ENCODE data around the gene PLEKHA5. TPM values are rescaled to one million over a fixed set of nuclear protein-coding genes. Genes with fewer than 3 reads are reported as not detected.

Gene PLEKHA5
- total and polyA plus RNA-seq, 2 of the 4 experiments (the other 2 are of a cell fraction) = 5.3 to 12.2 TPM

GRCh38 chr12:19411234-19412204, 282.0 kb downstream of the PLEKHA5 start (continued):
- TF ChIP-seq RCOR1 (IDR thresholded peaks at IDR 0.05; ENCODE audit: insufficient replicate concordance, low read length) = no peak

- dilution Hi-C loops (cut with HindIII; ENCODE audit: low sequenced_read_pairs, unreplicated experiment) (no loop called here), intact Hi-C loops (cut with micrococcal nuclease) (no loop called here), in situ Hi-C loops (cut with MboI; ENCODE audit: low sequenced_read_pairs) (no loop called here)
- Histone ChIP-seq H3K9me3 (ENCODE audit: control insufficient read depth, insufficient read depth, low read length) (no peaks in the 10 kb centered on the region), H3K23ac (ENCODE audit: low read depth, low read length) (no peak overlapping the region), H2BK120ac (ENCODE audit: low read depth, low read length) (no peak overlapping the region), H4K5ac (ENCODE audit: low read depth, low read length) (no peak overlapping the region), H3K9ac (ENCODE audit: low read depth, low read length) (no peak overlapping the region), H3K56ac (ENCODE audit: extremely low read depth, insufficient read depth, low read length) (no peak overlapping the region), H2AK9ac (replicated peaks; ENCODE audit: low read depth, low read length, poor library complexity) (no peak overlapping the region), H3K36me3 (ENCODE audit: control insufficient read depth, insufficient read depth, low read length) (no peaks in the 10 kb centered on the region), H3K18ac (ENCODE audit: low read depth, low read length) (no peak overlapping the region), H2BK5ac (ENCODE audit: low read depth, low read length, poor library complexity, severe bottlenecking) (no peak overlapping the region), H3K4me3 (ENCODE audit: insufficient read depth, low read depth, low read length) (no peak overlapping the region), H3K27me3 (ENCODE audit: control insufficient read depth, insufficient read depth, low read length) (no peaks in the 10 kb centered on the region), H2AK5ac (ENCODE audit: low read depth, low read length) (no peak overlapping the region), H4K20me1 (ENCODE audit: insufficient read depth, low read length) (no peaks in the 10 kb centered on the region), H4K8ac (ENCODE audit: low read depth in 2 of 2, low read length in 2 of 2) (no peak overlapping the region), H3K79me1 (ENCODE audit: low read depth in 1 of 2, low read length in 2 of 2) (no peaks in the 10 kb centered on the region), H2BK20ac (ENCODE audit: low read depth, low read length) (no peak overlapping the region), H3K4ac (ENCODE audit: low read depth, low read length) (no peak overlapping the region), H3K9me1 (ENCODE audit: insufficient read depth, low read length) (0 out of 2 replicates have a peak, but pooled peaks cover 3% of the 10 kb centered on the region), H3K14ac (replicated peaks; ENCODE audit: low read depth, low read length) (no peak overlapping the region), H3K4me1 (ENCODE audit: control insufficient read depth, insufficient read depth, low read length) (0 out of 2 replicates have a peak, but pooled peaks cover 3% of the 10 kb centered on the region), H2AFZ (replicated peaks; ENCODE audit: low read length, poor library complexity) (no peak overlapping the region), H4K91ac (ENCODE audit: insufficient read depth, low read depth, low read length) (no peak overlapping the region), H2BK15ac (ENCODE audit: low read depth, low read length) (no peak overlapping the region), H3K27ac (ENCODE audit: insufficient read depth, low read length) (no peak overlapping the region), H3K4me2 (ENCODE audit: low read depth, low read length) (no peak overlapping the region)
- POLR2A ChIA-PET (ENCODE audit: unreplicated experiment) = no interaction called here
- ATAC-seq (ENCODE audit: low read depth) (no peak), DNase-seq (no peak)
- whole genome bisulfite sequencing, 2 experiments (ENCODE audit: extremely low coverage in 2 of 2, insufficient read length in 1 of 2) = 91% methylated on average over 21 of the region's 23 CpGs; no CpG with 5 or more reads in 1 of the 2 experiments
- CTCF ChIA-PET = no interaction called here
- no TSS peak for BruUV-seq (replicated peaks)
- TF ChIP-seq BHLHE40 (IDR thresholded peaks at IDR 0.05; ENCODE audit: low read depth, low read length) (no peak), RCOR1 (IDR thresholded peaks at IDR 0.05; ENCODE audit: insufficient replicate concordance, low read length) (no peak), POLR2A (IDR thresholded peaks at IDR 0.05; ENCODE audit: low read depth, low read length) (no peak), FOS (IDR thresholded peaks at IDR 0.05; ENCODE audit: low read depth, low read length) (no peak), ELK1 (IDR thresholded peaks at IDR 0.05; ENCODE audit: borderline replicate concordance, low read depth, low read length) (no peak), RAD21 (IDR thresholded peaks at IDR 0.05; ENCODE audit: low read length) (no peak), MAFK (IDR thresholded peaks at IDR 0.05; ENCODE audit: low read depth, low read length) (no peak), USF2 (IDR thresholded peaks at IDR 0.05; ENCODE audit: low read depth, low read length) (no peak), CEBPB (IDR thresholded peaks at IDR 0.05; ENCODE audit: low read depth, low read length) (no peak), SMC3 (IDR thresholded peaks at IDR 0.05; ENCODE audit: low read depth, low read length) (no peak), MAZ (IDR thresholded peaks at IDR 0.05; ENCODE audit: borderline replicate concordance, low read depth, low read length) (no peak), NFE2L2 (IDR thresholded peaks at IDR 0.05; ENCODE audit: low read depth, low read length) (no peak)
Observed at GRCh38 chr12:19412844-19413243, 283.3 kb downstream of the PLEKHA5 start.

Data from IMR-90 (cell line).